Stimulated activated CD4-positive, alpha-beta T cell treated with anti-CD3 and anti-CD28 coated beads, Interleukin-4, amount 100 ng/mL, for 48 hours (primary cell): ENCODE results near the gene TNFRSF1A.

Experiments used
- DNase-seq, 2 donors: peaks; one replicate each; pipeline ENCODE4 v3.0.0-alpha.2; 2020; ENCODE audit warnings: low read depth in 2 of 2

TNFRSF1A gene

DNA sequence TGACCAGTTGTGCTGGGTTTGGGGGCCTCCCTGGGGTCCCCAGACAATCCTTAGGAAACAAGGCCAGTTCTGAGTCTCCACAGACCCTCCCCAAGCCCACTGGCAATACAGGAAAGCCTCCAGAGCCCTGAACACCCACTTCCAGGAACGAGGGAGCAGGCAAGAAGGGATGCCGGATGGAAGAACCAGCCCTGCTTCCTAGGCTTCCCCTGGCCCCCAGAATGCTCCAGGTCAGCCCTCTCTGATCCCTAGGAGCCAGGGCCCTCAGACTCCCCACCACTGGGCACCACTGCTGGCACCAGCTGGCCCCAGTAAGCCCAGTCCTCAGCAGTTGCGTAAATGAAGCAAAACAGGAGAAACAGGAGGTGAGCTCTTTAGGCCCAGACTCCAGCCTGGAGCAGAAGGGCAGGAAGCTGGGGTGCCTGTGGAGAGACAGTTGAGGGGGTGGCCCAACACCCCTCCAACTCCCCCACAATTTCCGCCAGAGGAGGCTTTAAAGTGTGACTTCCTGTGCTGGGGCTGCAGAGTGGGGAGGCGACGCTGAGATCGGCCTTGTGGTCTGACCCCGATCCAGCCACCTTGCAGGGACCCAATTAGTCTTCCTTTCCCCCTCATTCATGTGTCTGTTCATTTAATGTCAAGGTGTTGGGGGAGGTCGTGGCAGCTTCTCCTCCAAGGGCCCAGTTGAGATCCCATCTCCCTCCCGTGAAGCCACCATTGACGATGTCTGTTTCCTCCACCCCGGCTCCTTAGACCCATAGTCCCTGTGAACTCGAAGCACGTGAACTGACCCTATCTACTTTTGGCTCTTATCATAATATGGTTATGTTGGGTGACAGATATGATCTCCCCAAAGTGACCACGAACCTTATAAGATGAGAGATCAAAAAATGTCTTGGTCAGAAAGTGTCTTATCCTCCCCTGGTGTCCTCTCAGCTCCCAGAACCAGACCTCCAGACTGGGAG is 4.7 kb downstream of the TNFRSF1A start:
- DNase-seq = no peak

DNA sequence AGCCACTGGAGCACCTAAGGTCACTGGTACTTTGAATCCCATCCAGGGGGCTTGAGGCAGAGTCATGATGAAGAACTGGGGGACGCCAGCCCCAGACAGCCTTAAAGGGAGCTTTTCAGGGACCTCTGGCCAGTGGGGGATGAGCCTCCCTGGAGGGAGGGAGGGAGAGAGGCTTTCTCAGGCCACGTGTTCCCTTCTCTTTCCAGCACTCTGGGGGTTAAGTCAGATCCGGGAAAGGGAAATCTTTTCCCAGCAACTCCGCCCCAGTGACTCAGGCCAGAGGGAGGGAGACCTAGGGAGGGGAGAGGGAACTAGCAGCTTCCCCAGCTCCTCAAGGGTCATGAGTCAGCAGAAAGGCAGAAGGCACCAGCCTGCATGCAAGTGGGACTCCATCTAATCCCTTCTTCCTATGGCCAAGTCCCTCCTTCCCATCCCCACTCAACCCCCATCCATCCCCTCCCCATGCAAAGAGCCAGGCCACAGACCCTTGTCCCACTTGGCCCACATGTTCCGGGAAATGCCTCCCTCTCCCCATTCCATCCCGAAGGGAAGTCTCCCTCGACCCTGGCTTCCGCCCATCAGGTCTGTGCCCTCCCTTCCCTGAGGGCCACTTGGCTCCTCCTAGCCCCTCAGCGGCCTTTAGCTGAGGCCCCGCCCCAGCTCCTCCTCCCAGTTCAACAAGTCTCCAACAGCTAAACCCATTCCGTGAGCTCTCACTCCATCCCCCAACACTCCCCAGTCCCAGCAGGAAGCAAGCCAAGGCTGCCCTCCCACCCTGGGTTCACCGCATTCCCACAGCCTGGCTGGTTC is 5.6 kb downstream of the TNFRSF1A start:
- peak in 1 of 2 donors; percentile 64 for DNase-seq

DNA sequence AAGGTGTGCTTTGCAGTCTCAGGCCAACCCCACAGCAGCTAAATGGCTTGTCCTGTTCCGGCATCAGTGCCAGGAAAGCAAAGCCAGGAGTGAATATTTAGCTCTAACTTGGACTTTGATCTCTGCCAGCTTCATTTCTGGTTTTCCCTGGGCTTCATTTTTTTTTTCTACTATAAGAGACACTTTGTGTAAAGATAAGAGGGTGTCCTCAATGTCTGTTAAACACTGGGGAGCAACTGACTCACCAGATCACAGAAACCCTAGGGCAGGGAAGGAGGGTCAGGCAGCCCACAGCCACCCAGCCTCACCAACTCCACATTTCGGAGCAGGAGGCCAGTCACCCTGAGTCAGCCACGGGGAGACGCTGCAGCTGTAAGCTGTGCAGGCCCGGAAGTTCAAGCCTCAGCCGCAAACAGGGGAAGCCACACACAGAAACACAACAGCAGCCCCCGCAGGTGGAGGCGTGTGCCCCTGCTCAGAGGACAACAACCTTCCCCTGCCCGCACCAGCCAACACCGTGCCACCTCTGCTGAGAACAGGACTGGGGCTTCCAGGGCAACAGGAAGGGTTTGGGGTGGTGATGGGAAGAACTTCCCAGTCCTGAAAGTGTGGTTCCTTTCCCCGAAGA is 6.3 kb downstream of the TNFRSF1A start:
- DNase-seq = peak; percentile 78 to 82

DNA sequence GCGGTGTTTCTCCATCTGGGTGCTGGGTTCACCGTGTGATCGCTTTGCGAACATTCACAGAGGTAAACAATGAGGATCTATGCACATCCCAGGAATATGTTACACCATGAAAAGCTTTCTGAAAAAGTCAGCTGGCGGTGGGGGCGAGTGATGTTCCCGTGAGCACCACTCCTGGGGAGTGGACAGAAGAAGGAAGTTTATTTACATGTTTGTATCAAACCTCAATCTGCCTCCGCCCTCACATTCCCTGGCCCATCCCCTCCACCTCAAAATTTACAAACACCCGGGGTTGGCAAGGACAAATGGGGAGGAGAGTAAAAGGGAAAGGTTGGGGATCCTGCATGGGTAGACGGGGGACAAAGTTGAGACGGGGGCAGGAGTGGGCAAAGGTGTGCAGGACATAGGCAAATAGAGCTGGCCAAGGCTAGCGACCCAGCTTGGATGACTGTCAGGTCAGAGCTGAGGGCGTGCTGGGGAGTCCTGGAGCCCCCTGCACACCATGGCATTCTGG is 6.9 kb downstream of the TNFRSF1A start:
- no peak for DNase-seq

DNA sequence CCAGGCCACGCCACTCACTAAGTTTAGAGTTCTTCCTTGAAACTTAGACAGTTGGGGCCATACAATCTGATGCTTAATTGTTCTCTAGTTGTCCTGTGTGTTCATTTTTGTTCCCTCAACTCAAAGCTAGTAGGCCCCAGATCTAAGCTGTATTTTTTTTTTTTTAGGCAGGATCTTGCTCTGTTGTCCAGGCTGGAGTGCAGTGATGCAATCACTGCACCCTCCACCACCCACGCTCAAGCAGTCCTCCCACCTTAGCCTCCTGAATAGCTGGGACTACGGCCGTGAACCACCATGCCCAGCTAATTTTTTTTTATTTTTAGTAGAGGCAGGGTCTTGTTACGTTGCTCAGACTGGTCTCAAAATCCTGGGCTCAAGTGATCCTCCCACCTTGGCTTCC is 7.5 kb downstream of the TNFRSF1A start:
- no peak for DNase-seq

DNA sequence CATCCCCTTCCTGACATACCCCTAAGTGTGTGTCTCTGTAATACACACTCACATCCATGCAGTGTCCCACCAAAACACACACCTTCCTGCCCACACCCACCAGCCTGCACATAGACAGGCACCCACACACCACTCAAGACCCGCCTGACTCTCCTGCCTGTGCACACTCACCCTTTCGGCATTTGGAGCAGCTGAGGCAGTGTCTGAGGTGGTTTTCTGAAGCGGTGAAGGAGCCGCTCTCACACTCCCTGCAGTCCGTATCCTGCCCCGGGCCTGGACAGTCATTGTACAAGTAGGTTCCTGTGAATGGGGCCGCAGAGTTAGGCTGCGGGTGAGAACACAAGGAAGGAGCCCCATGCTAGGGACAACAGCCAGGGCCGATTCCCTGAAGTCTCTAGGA is 8.3 kb downstream of the TNFRSF1A start:
- DNase-seq = no peak

DNA sequence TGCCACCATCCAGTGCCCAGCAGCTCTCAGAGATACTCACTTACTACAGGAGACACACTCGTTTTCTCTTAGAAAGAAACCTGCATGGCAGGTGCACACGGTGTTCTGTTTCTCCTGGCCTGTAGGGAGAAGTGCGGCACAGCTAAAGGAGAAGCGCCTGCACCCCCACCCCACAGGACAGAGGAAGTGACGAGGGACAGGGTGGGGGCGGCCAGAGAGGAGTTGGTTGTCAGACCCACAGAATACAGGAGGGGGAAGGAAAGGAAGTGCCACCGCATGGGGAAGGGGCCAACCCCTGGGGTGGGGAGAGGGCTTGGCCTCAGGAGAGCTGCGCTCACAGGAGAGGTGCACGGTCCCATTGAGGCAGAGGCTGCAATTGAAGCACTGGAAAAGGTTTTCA is 8.8 kb downstream of the TNFRSF1A start:
- no peak for DNase-seq

DNA sequence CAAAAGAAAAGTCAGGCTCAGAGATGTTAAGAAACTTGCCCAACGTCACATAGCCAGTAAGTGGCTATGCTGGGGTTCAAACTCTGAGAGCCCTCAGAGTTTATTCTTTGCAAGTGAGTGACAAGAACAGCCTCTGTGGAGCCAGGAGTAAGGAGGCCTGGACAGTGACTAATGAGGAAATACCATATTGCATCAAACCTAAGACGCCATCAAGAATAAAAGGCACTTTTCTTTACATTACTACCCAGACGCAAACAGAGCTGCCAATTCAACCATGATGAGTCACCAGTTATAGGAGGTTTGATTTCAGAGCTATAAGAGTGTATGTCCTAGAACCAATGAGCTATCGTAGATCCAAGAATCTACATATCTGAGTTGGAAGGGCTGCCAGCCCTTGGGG is 9.4 kb downstream of the TNFRSF1A start:
- no peak for DNase-seq

DNA sequence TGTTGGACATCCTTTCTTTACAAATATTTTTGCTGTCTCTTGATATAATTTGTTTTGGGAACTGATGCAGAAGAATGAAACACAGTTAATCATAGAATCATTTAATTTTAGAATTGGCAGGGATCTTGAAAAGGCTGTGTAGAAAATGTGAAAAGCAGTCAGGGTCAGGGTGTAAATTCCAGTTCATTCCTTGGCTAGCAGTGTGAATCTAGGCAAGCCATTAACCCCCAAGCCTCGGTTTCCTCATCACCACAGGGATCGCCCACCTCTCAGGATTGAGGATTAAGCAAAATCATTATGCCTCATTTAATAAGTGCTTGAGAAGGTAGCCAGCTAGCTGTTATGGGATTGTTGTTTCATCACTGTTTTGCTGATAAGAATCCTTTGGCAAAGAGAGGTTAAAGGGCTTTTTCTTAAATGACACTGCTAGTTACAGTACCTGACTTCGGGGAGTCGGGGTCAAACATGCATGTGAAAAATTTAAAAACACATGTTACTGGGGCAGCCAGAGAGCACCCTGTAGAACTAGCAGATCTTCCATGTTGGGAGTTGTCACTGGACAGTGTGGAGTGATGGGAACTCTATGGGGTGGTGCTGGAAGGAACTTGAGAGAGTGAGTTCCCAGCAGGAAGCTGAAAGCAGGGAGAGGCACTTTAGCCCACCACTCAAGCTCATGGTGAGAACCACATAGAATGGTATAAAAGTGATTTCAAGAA is 10.7 kb downstream of the TNFRSF1A start:
- DNase-seq = no peak

DNA sequence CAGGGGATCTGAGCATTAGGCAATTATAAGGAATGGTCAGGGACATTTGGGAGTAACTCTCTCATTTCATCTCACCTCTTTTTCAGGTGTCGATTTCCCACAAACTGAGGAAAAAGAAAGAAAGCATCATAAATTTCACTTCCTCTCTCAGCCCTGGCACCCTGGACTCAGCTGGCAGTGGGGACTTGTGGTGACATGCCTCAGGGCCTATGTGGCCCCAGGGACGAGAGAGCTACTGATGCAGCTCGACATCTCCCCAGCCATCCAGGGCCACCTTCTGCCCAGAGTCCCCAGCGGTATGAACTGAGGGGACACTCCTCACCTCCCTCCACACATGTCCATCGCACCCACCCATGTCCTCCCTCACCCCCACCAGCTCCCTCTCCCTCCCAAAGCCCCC is 11.7 kb downstream of the TNFRSF1A start:
- DNase-seq = no peak

DNA sequence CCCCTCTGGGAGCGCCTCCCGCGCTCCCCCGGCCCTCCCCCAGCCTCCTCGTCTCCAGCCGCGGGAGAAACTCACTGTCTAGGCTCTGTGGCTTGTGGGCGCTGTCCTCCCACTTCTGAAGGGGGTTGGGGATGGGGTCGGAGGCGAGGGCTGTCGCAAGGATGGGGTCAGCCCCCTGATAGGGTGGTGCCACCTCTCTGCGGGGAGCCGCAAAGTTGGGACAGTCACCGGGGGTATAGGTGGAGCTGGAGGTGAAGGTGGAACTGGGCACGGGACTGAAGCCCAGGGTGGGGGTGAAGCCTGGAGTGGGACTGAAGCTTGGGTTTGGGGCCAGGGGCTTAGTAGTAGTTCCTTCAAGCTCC is 12.2 kb downstream of the TNFRSF1A start:
- no peak for DNase-seq

DNA sequence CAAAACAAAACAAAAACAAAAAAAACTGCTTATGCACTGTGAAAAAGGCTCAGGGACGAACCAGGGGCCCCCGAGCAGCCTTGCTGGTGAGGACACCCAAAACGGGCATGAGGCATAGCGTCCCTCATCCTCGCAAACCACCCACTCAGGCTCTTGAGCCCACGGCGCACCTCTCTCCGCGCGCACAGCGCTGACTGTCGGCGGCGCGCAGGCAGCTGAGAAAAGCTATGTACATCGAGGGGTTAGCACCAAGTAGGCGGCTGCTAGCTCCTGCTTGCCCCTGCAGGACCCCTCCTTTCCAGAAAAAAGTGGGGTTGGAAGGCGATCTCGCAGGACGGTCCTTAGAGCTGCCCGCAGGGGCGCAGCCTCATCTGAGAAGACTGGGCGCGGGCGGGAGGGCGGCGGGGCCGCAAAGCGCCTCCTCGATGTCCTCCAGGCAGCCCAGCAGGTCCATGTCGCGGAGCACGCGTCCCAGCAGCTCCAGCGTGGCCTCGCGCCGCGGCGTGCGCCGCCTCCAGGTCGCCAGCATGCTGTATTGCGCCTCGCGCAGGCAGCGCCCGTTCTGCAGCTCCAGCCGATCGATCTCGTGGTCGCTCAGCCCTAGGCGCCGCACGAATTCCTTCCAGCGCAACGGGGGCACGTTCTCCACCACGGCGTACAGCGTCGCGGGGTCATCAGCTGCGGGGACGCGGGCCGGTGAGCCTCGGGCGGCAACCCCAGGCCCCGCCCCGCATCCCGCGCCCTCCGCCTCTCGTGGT is 12.8 kb downstream of the TNFRSF1A start:
- DNase-seq = no peak

DNA sequence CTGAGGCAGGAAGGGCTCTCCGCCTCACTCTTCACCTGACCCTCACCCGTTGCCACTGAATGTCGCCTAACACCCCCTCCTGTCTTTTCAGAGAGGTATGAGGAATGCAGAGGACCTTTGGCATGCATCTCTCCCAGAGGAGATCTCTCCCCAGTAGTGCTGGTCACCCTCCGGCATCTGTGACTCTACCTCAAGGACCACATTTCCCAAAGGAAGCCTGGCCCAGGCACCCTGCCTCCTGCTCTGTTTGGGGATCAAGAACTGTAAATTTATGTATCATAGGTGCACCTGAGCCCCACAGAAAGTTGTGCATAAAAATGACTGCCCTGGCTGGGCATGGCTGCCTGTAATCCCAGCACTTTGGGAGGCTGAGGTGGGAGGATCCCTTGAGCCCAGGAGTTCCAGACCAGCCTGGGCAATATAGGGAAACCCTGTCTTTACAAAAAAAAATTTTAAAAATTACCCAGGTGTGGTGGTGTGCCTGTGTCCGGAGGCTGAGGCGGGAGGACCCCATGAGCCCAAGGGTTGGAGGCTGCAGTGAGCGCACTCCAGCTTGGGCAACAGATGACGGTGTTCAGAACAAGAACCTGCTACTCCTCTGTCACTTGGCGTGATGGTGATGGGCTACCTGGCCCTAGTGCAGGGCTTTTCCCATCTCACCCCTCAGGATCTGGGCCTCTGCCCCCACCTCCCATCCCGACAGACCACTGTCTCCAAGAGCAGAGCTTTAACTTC is 13.7 kb downstream of the TNFRSF1A start:
- DNase-seq = no peak

DNA sequence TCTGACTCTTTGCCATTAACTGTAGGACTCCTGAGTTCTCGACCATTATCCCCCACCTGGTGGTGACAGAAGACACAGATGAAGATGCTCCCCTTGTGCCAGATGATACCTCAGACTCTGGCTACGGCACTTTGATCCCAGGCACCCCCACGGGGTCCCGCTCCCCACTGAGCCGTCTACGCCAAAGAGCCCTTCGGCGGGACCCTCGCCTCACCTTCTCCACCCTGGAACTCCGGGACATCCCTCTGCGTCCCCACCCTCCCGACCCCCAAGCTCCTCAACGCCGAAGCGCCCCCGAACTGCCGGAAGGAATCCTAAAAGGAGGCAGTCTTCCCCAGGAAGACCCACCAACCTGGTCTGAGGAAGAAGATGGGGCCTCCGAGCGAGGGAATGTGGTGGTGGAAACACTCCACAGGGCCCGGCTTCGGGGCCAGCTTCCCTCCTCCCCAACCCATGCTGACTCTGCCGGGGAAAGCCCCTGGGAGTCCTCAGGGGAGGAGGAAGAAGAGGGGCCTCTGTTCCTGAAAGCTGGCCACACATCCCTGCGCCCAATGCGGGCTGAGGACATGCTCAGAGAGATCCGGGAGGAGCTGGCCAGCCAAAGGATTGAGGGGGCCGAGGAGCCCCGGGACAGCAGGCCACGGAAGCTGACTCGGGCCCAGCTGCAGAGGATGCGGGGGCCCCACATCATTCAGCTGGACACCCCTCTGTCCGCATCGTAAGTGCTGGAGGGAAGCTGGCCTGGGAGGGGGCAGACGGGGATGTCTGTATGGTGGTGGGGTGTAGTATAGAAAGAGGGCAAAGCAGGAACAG is 14.4 kb downstream of the TNFRSF1A start:
- DNase-seq = no peak

DNA sequence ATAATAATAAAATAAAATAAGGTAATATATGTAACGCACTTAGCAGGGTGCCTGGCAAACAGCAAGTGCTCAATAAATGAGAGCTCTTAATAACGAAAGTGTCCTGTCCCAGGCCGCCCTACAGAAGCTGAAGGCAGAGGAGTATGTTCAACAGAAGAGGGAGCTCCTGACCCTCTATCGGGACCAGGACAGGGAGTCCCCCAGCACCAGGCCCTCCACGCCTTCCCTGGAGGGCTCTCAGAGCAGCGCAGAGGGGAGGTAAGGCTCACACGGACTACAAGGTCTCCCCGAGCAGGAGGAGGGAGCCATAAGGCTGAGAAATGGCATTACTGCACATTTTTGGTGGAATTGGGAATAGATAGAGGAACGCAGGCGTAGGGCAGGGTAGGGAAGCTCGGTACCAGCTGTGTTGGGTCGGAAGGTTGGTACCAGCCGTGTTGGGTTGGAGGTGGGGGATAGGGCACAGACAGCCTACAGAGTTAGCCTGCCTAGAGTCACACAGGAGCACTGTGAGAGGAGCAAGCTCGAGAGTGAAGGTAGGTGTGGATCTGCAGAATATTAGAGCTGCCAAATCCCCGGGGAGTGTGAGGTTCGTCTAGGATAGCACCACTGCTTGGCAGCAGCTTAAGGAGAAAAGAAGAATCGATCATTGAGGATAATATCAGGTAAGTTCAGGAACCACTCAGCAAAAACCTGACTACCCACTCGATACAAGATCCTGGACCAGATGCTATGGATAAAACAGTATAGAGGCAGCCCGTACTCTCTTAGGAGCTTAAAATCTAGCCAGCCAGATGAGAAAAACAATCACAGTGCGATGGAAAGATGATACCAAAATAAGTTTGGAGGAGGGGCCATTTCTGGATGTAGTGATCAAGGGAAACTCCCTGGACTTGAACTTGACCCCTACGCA is 15.3 kb downstream of the TNFRSF1A start:
- DNase-seq = no peak

DNA sequence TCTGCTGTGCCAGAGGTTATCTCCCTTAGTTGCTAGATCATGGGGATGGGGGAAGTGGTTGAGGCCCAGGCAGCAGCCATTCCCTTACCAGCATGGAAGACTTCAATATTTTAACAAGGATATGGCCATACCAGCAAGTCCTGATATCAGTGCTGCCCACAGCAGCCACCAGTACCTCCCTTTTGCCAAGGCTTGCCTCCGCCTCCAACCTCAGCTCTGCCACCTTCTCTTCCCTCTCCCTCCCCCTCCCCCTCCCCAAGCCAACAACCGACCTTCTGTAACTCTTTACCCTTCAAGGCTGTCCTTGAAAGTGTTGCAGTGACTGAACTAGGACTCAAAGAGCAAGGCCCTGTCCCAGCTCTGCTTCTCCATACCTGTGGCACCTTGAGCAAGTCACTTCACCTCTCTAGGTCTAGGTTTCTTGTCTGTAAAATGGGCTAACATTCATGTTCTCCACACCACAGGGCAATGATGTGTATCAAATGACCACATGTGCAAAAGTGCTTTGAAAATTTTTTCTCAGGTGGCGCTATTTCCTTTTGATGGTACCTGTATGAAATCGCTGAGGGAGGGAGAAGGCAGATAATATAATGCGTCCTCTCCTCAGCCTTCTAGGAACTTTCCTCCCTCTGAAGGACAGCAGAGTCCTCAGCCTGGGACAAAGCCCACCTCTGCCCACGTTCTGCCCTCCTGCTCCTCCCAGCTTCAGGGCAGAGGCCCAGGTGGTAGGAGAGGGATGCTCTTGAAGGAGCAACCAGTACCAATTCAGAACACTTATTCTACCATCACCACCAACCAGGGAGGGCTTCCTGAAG is 16.7 kb downstream of the TNFRSF1A start:
- no peak for DNase-seq

DNA sequence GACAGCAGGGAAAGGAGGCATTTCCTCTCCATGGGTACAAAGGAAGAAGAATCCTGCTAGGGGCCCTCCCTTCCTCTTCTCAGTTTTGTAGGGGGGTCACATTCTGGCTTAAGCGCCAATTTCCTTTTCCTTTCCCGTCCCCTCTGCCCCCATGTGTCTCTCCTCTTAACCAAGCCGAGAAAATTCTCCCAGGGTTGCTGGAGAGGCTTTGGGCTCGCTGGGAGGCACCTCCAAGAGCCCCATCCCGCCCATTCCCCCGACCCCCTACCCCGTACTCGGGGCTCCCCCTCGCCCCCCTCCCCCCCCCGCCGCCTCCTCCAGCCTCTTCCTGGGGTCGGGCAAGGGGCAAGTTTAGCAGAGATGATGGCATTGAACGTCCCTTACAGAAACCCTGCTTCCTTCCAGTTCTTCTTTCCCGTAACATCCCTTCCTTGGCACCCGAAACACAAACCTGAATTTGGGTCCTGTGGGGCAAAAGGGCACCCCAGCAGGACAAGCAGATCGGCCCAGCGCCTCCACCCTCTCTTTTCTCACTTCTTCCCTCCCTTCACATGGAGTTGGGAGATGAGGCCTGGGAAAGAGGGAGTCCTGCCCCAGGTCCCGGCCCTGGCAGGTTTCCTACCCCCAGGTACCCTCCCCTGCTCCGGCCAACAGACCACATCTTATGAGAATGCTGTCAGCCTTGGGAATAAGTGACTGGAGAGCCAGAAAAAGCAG is 17.7 kb downstream of the TNFRSF1A start:
- no peak for DNase-seq
